Activated naive CD8-positive, alpha-beta T cell treated with anti-CD3 and anti-CD28 coated beads, Interleukin-2, amount 50 U/mL, for 24 hours (primary cell): ENCODE results near the gene CHST15.

Experiments used
- ATAC-seq: fragments of 150-1000 bp; cut with Tn5 transposase; one replicate; pipeline ENCODE4 v1.10.0; 2021
- DNase-seq: peaks from one replicate; pipeline ENCODE4 v3.0.0; 2021
- H3K27ac Mint-ChIP-seq: one replicate; pipeline ENCODE4 v1.8.0; 2021; ENCODE audit warnings: mild to moderate bottlenecking, mixed read lengths
- H3K27me3 Mint-ChIP-seq: one replicate; pipeline ENCODE4 v1.8.0; 2021; ENCODE audit warnings: mixed read lengths
- H3K36me3 Mint-ChIP-seq: one replicate; pipeline ENCODE4 v1.8.0; 2021; ENCODE audit warnings: low read depth, mixed read lengths
- H3K4me1 Mint-ChIP-seq: one replicate; pipeline ENCODE4 v1.8.0; 2021; ENCODE audit warnings: mixed read lengths
- H3K4me3 Mint-ChIP-seq: one replicate; pipeline ENCODE4 v1.8.0; 2021; ENCODE audit warnings: mild to moderate bottlenecking, moderate library complexity, mixed read lengths
- H3K9me3 Mint-ChIP-seq: one replicate; pipeline ENCODE4 v1.8.0; 2021; ENCODE audit warnings: mixed read lengths

The CHST15 gene

GRCh38 chr10:124047427-124048152, 45.8 kb downstream of the CHST15 start:
- Mint-ChIP-seq H3K4me1 (peaks cover 5% of the 10 kb centered on the region), H3K4me3 (no peak overlapping the region), H3K27me3 (no peaks in the 10 kb centered on the region), H3K9me3 (peaks cover 10% of the 10 kb centered on the region), H3K27ac (no peak overlapping the region), H3K36me3 (no peaks in the 10 kb centered on the region)
- no peak for DNase-seq
- no peak for ATAC-seq

GRCh38 chr10:124045801-124046355, 47.5 kb downstream of the CHST15 start:
- no peak overlapping the region for H3K4me3 Mint-ChIP-seq

GRCh38 chr10:124045276-124045675, 48.1 kb downstream of the CHST15 start:
- Mint-ChIP-seq H3K36me3 (no peaks in the 10 kb centered on the region), H3K4me3 (no peak overlapping the region), H3K27me3 (no peaks in the 10 kb centered on the region), H3K9me3 (peaks cover 10% of the 10 kb centered on the region), H3K4me1 (peaks cover 5% of the 10 kb centered on the region), H3K27ac (no peak overlapping the region)
- DNase-seq (no peak), ATAC-seq (no peak)

More at GRCh38 chr10:124045801-124046355, 47.5 kb downstream of the CHST15 start:
- ATAC-seq, result no peak
- H3K27me3 Mint-ChIP-seq, result no peaks in the 10 kb centered on the region
- DNase-seq, result no peak
- H3K36me3 Mint-ChIP-seq, result no peaks in the 10 kb centered on the region
- H3K27ac Mint-ChIP-seq, result no peak overlapping the region
- peaks cover 5% of the 10 kb centered on the region for H3K4me1 Mint-ChIP-seq
- peaks cover 10% of the 10 kb centered on the region for H3K9me3 Mint-ChIP-seq

GRCh38 chr10:124044143-124044862, 49.1 kb downstream of the CHST15 start:
- DNase-seq, result no peak
- no peaks in the 10 kb centered on the region for H3K27me3 Mint-ChIP-seq
- H3K4me3 Mint-ChIP-seq, result no peak overlapping the region
- no peak for ATAC-seq
- no peak overlapping the region for H3K27ac Mint-ChIP-seq
- no peaks in the 10 kb centered on the region for H3K36me3 Mint-ChIP-seq
- peaks cover 10% of the 10 kb centered on the region for H3K9me3 Mint-ChIP-seq
- peaks cover 5% of the 10 kb centered on the region for H3K4me1 Mint-ChIP-seq

GRCh38 chr10:124043310-124044142, 49.9 kb downstream of the CHST15 start:
- no peak for DNase-seq
- H3K27ac Mint-ChIP-seq, result no peak overlapping the region
- no peaks in the 10 kb centered on the region for H3K36me3 Mint-ChIP-seq
- peaks cover 10% of the 10 kb centered on the region for H3K9me3 Mint-ChIP-seq
- no peak overlapping the region for H3K4me3 Mint-ChIP-seq
- peak; percentile 28 for ATAC-seq
- no peaks in the 10 kb centered on the region for H3K27me3 Mint-ChIP-seq
- peaks cover 5% of the 10 kb centered on the region for H3K4me1 Mint-ChIP-seq

- no peak overlapping the region for H3K27ac Mint-ChIP-seq
- no peak for DNase-seq
- H3K9me3 Mint-ChIP-seq, result peaks cover 10% of the 10 kb centered on the region
- ATAC-seq, result no peak
- H3K36me3 Mint-ChIP-seq, result no peaks in the 10 kb centered on the region
- H3K4me3 Mint-ChIP-seq, result no peak overlapping the region
- H3K27me3 Mint-ChIP-seq, result no peaks in the 10 kb centered on the region
- peaks cover 5% of the 10 kb centered on the region for H3K4me1 Mint-ChIP-seq
Observed at GRCh38 chr10:124042656-124043309, 50.6 kb downstream of the CHST15 start.

- no peak overlapping the region for H3K4me3 Mint-ChIP-seq
- no peaks in the 10 kb centered on the region for H3K27me3 Mint-ChIP-seq
- H3K4me1 Mint-ChIP-seq, result peaks cover 5% of the 10 kb centered on the region
- H3K36me3 Mint-ChIP-seq, result no peaks in the 10 kb centered on the region
- H3K27ac Mint-ChIP-seq, result no peak overlapping the region
- ATAC-seq (no peak), DNase-seq (no peak)
- H3K9me3 Mint-ChIP-seq, result peaks cover 10% of the 10 kb centered on the region
Observed at GRCh38 chr10:124041675-124042445, 51.5 kb downstream of the CHST15 start.

GRCh38 chr10:124040451-124041188, 52.8 kb downstream of the CHST15 start:
- Mint-ChIP-seq H3K4me3 (no peak overlapping the region), H3K27me3 (peaks cover 5% of the 10 kb centered on the region), H3K4me1 (peaks cover 14% of the 10 kb centered on the region), H3K27ac (no peak overlapping the region), H3K36me3 (no peaks in the 10 kb centered on the region), H3K9me3 (peaks cover 5% of the 10 kb centered on the region)
- ATAC-seq (no peak), DNase-seq (no peak)

GRCh38 chr10:124039483-124040013, 53.9 kb downstream of the CHST15 start:
- Mint-ChIP-seq H3K27ac (no peak overlapping the region), H3K4me3 (no peak overlapping the region), H3K9me3 (no peaks in the 10 kb centered on the region), H3K36me3 (no peaks in the 10 kb centered on the region), H3K4me1 (peaks cover 17% of the 10 kb centered on the region), H3K27me3 (peaks cover 7% of the 10 kb centered on the region)
- ATAC-seq (no peak), DNase-seq (no peak)

- ATAC-seq (no peak), DNase-seq (no peak)
- Mint-ChIP-seq H3K4me1 (peaks cover 12% of the 10 kb centered on the region), H3K9me3 (no peaks in the 10 kb centered on the region), H3K27me3 (peaks cover 7% of the 10 kb centered on the region), H3K36me3 (no peaks in the 10 kb centered on the region), H3K4me3 (no peak overlapping the region), H3K27ac (no peak overlapping the region)
Observed at GRCh38 chr10:124037784-124038183, 55.6 kb downstream of the CHST15 start.

- no peaks in the 10 kb centered on the region for H3K36me3 Mint-ChIP-seq
- no peak overlapping the region for H3K4me3 Mint-ChIP-seq
- no peak overlapping the region for H3K27ac Mint-ChIP-seq
- peaks cover 7% of the 10 kb centered on the region for H3K27me3 Mint-ChIP-seq
- peaks cover 12% of the 10 kb centered on the region for H3K4me1 Mint-ChIP-seq
- ATAC-seq, result no peak
- DNase-seq, result no peak
- no peaks in the 10 kb centered on the region for H3K9me3 Mint-ChIP-seq
Observed at GRCh38 chr10:124037286-124037685, 56.1 kb downstream of the CHST15 start.

- H3K4me3 Mint-ChIP-seq, result no peak overlapping the region
- H3K4me1 Mint-ChIP-seq, result peaks cover 12% of the 10 kb centered on the region
- H3K9me3 Mint-ChIP-seq, result no peaks in the 10 kb centered on the region
- peaks cover 7% of the 10 kb centered on the region for H3K27me3 Mint-ChIP-seq
- DNase-seq (no peak), ATAC-seq (no peak)
- H3K27ac Mint-ChIP-seq, result no peak overlapping the region
- H3K36me3 Mint-ChIP-seq, result no peaks in the 10 kb centered on the region
Observed at GRCh38 chr10:124036746-124037145, 56.7 kb downstream of the CHST15 start.
